Left kidney (tissue), 2 donors: ENCODE measurements around the gene PEAR1. TPM values are rescaled to one million over a fixed set of nuclear protein-coding genes. Genes with fewer than 3 reads are reported as not detected.
"Not testable (repeated sequence)": the region's sequence is repeated elsewhere in the genome, so short reads cannot be mapped to it uniquely, and the experiment has no call there.

Source experiments
- DNase-seq: peaks from one replicate; pipeline ENCODE4 v3.0.0-alpha.2; 2013
- polyA plus RNA-seq: library from polyadenylated mRNA; unstranded; fragments of 120-200 nt; gene quantifications from one replicate; pipeline ENCODE4 v1.2.1, GENCODE V29; 2013; ENCODE audit not compliant: insufficient read length

The PEAR1 gene
- polyA plus RNA-seq, 1 donor: 21.1 TPM

- DNase-seq: no peak
Observed at GRCh38 chr1:156921053-156921529, 27.6 kb downstream of the PEAR1 start.

- DNase-seq: no peak
Observed at GRCh38 chr1:156922986-156923669, 29.6 kb downstream of the PEAR1 start.

GRCh38 chr1:156923670-156924477, 30.4 kb downstream of the PEAR1 start:
- DNase-seq: no peak

- DNase-seq: no peak
Observed at GRCh38 chr1:156924478-156925153, 31.1 kb downstream of the PEAR1 start.

GRCh38 chr1:156925154-156926010, 31.9 kb downstream of the PEAR1 start:
- DNase-seq: no peak

- DNase-seq: no peak
Observed at GRCh38 chr1:156926175-156926574, 32.7 kb downstream of the PEAR1 start.

- not testable (repeated sequence) for DNase-seq
Observed at GRCh38 chr1:156926695-156927094, 33.2 kb downstream of the PEAR1 start.

- peak; percentile 72 for DNase-seq
Observed at GRCh38 chr1:156927215-156928042, 33.9 kb downstream of the PEAR1 start.

- DNase-seq: no peak
Observed at GRCh38 chr1:156928043-156928602, 34.6 kb downstream of the PEAR1 start.

GRCh38 chr1:156929596-156930238, 36.2 kb downstream of the PEAR1 start:
- DNase-seq: no peak

- no peak for DNase-seq
Observed at GRCh38 chr1:156930483-156930882, 37.0 kb downstream of the PEAR1 start.

GRCh38 chr1:156931211-156931952, 37.9 kb downstream of the PEAR1 start:
- no peak for DNase-seq

- no peak for DNase-seq
Observed at GRCh38 chr1:156931974-156932710, 38.6 kb downstream of the PEAR1 start.

- no peak for DNase-seq
Observed at GRCh38 chr1:156933136-156933535, 39.6 kb downstream of the PEAR1 start.

- DNase-seq: no peak
Observed at GRCh38 chr1:156935505-156936128, 42.1 kb downstream of the PEAR1 start.

GRCh38 chr1:156936191-156936590, 42.7 kb downstream of the PEAR1 start:
- DNase-seq: no peak

- no peak for DNase-seq
Observed at GRCh38 chr1:156936721-156937220, 43.3 kb downstream of the PEAR1 start.

- no peak for DNase-seq
Observed at GRCh38 chr1:156937883-156938282, 44.4 kb downstream of the PEAR1 start.
